GM19438 (cell line): ENCODE results near the gene ARHGAP10.

ENCODE experiments used
- ATAC-seq: cut with Tn5 transposase; IDR thresholded peaks from one replicate; pipeline ENCODE4 v1.9.1; 2021; ENCODE audit warnings: low read depth; ENCODE audit not compliant: unreplicated experiment

The ARHGAP10 gene

GRCh38 chr4:148056879-148057278 is 325.0 kb downstream of the ARHGAP10 start:
- ATAC-seq, result peak; percentile 62

GRCh38 chr4:148057516-148057915 is 325.6 kb downstream of the ARHGAP10 start:
- ATAC-seq, result peak; percentile 59

GRCh38 chr4:148057984-148058859 is 326.3 kb downstream of the ARHGAP10 start:
- ATAC-seq, result no peak

GRCh38 chr4:148059617-148060180 is 327.8 kb downstream of the ARHGAP10 start:
- no peak for ATAC-seq

GRCh38 chr4:148060264-148061140 is 328.6 kb downstream of the ARHGAP10 start:
- ATAC-seq, result no peak

GRCh38 chr4:148061141-148061481 is 329.2 kb downstream of the ARHGAP10 start:
- ATAC-seq, result no peak

- ATAC-seq, result no peak
Measured at GRCh38 chr4:148061795-148062194, 329.9 kb downstream of the ARHGAP10 start.

GRCh38 chr4:148062301-148062950 is 330.5 kb downstream of the ARHGAP10 start:
- no peak for ATAC-seq

- no peak for ATAC-seq
Measured at GRCh38 chr4:148064451-148064850, 332.6 kb downstream of the ARHGAP10 start.

- no peak for ATAC-seq
Measured at GRCh38 chr4:148065075-148065474, 333.2 kb downstream of the ARHGAP10 start.

- no peak for ATAC-seq
Measured at GRCh38 chr4:148067301-148067916, 335.5 kb downstream of the ARHGAP10 start.

GRCh38 chr4:148068065-148068911 is 336.4 kb downstream of the ARHGAP10 start:
- no peak for ATAC-seq

GRCh38 chr4:148069086-148069894 is 337.4 kb downstream of the ARHGAP10 start:
- no peak for ATAC-seq

GRCh38 chr4:148069895-148070178 is 337.9 kb downstream of the ARHGAP10 start:
- ATAC-seq, result no peak

- ATAC-seq, result no peak
Measured at GRCh38 chr4:148071009-148071408, 339.1 kb downstream of the ARHGAP10 start.

- no peak for ATAC-seq
Measured at GRCh38 chr4:148072789-148073188, 340.9 kb downstream of the ARHGAP10 start.

- ATAC-seq, result no peak
Measured at GRCh38 chr4:148073349-148073748, 341.5 kb downstream of the ARHGAP10 start.

GRCh38 chr4:148074462-148074861 is 342.6 kb downstream of the ARHGAP10 start:
- no peak for ATAC-seq

- no peak for ATAC-seq
Measured at GRCh38 chr4:148075438-148075837, 343.6 kb downstream of the ARHGAP10 start.
